Embryonic facial prominence (tissue), 1 donor: ENCODE data around the gene TVP23C.

Experiments
- DNase-seq: peaks from one replicate; pipeline ENCODE4 v3.0.0-alpha.2; 2016; ENCODE audit errors: extremely low spot score

Gene TVP23C

GRCh38 chr17:15496735-15497670 is 66.3 kb downstream of the TVP23C start:
- no peak for DNase-seq

GRCh38 chr17:15494821-15495220 is 68.5 kb downstream of the TVP23C start:
- no peak for DNase-seq

GRCh38 chr17:15493693-15494035 is 69.6 kb downstream of the TVP23C start:
- DNase-seq, result no peak

- DNase-seq, result no peak
Observed at GRCh38 chr17:15492791-15493692, 70.2 kb downstream of the TVP23C start.

GRCh38 chr17:15492186-15492585 is 71.1 kb downstream of the TVP23C start:
- no peak for DNase-seq

GRCh38 chr17:15490634-15491261 is 72.5 kb downstream of the TVP23C start:
- DNase-seq, result no peak

- DNase-seq, result no peak
Observed at GRCh38 chr17:15488557-15488956, 74.7 kb downstream of the TVP23C start.

GRCh38 chr17:15485045-15485444 is 78.2 kb downstream of the TVP23C start:
- no peak for DNase-seq

- DNase-seq, result no peak
Observed at GRCh38 chr17:15483431-15483830, 79.9 kb downstream of the TVP23C start.

GRCh38 chr17:15482476-15482875 is 80.8 kb downstream of the TVP23C start:
- DNase-seq, result no peak

GRCh38 chr17:15481481-15481880 is 81.8 kb downstream of the TVP23C start:
- DNase-seq, result no peak

- no peak for DNase-seq
Observed at GRCh38 chr17:15480204-15480603, 83.1 kb downstream of the TVP23C start.

GRCh38 chr17:15479703-15480102 is 83.6 kb downstream of the TVP23C start:
- DNase-seq, result no peak

- DNase-seq, result no peak
Observed at GRCh38 chr17:15478845-15479244, 84.4 kb downstream of the TVP23C start.

GRCh38 chr17:15475631-15476354 is 87.5 kb downstream of the TVP23C start:
- DNase-seq, result no peak

- no peak for DNase-seq
Observed at GRCh38 chr17:15472891-15473290, 90.4 kb downstream of the TVP23C start.

- no peak for DNase-seq
Observed at GRCh38 chr17:15470536-15470935, 92.7 kb downstream of the TVP23C start.

GRCh38 chr17:15469260-15469659 is 94.0 kb downstream of the TVP23C start:
- DNase-seq, result no peak

- no peak for DNase-seq
Observed at GRCh38 chr17:15468126-15468525, 95.2 kb downstream of the TVP23C start.

- no peak for DNase-seq
Observed at GRCh38 chr17:15467592-15467991, 95.7 kb downstream of the TVP23C start, which contains the start of gene CDRT4. Gene CDRT4 (minus strand): TSS chr17:15467621. CDS start chr17:15440238, 27,383 bp downstream.

GRCh38 chr17:15466131-15466530 is 97.2 kb downstream of the TVP23C start:
- no peak for DNase-seq
